PC-3 (cell line): ENCODE measurements around the gene AREL1.

ENCODE experiments used
- CTCF ChIP-seq: fragments of 300-600 bp; sonication (generic); conservative IDR thresholded peaks from 2 replicates; pipeline ENCODE4 v1.5.1; 2017; ENCODE audit warnings: antibody characterized with exemption, low read depth, mild to moderate bottlenecking, low read length
- EZH2 ChIP-seq: fragments of 300-600 bp; sonication (generic); IDR thresholded peaks from one replicate; pipeline ENCODE4 v1.6.1; 2017; ENCODE audit warnings: antibody characterized with exemption, mild to moderate bottlenecking, low read length; ENCODE audit not compliant: unreplicated experiment
- EZH2phosphoT487 ChIP-seq: fragments of 300-600 bp; sonication (generic); IDR thresholded peaks from 2 replicates; pipeline ENCODE4 v1.6.1; 2018; ENCODE audit warnings: mild to moderate bottlenecking, antibody characterized with exemption, low read length, borderline replicate concordance

- TF ChIP-seq CTCF (no peak), EZH2 (no peak), EZH2phosphoT487 (no peak)
Measured at GRCh38 chr14:74663884-74664283, 49.0 kb downstream of the AREL1 start.
